Testis (tissue), 3 donors: ENCODE results near the gene ANO8. TPM values are rescaled to one million over a fixed set of nuclear protein-coding genes. Genes with fewer than 3 reads are reported as not detected.
"Not testable (repeated sequence)": the region's sequence is repeated elsewhere in the genome, so short reads cannot be mapped to it uniquely, and the experiment has no call there.

ENCODE experiments used
- DNase-seq: peaks from one replicate; pipeline ENCODE4 v3.0.0-alpha.2; 2019
- H3K27ac ChIP-seq, 2 donors: fragments of 200-600 bp; sonication (generic); one replicate each; pipeline ENCODE4 v1.5.1; 2019
- H3K27me3 ChIP-seq: fragments of 200-600 bp; sonication (generic); one replicate; pipeline ENCODE4 v1.5.1; 2019
- H3K36me3 ChIP-seq: fragments of 200-600 bp; sonication (generic); one replicate; pipeline ENCODE4 v1.5.1; 2017; ENCODE audit warnings: low read depth; ENCODE audit errors: missing control alignments
- H3K4me1 ChIP-seq: fragments of 200-600 bp; sonication (generic); one replicate; pipeline ENCODE4 v1.5.1; 2019
- H3K4me3 ChIP-seq, 2 donors: fragments of 200-600 bp; sonication (generic); one replicate each; pipeline ENCODE4 v1.5.1; 2017 to 2019
- H3K9me3 ChIP-seq: fragments of 200-600 bp; sonication (generic); one replicate; pipeline ENCODE4 v1.5.1; 2017
- CTCF ChIP-seq, 3 experiments: fragments of 450-650 bp in 2 of 3; fragments of 200-600 bp in 1 of 3; sonication (generic) in 1 of 3; IDR thresholded peaks; one replicate each; pipeline ENCODE4 v1.5.1; 2016 to 2019; ENCODE audit warnings: antibody characterized with exemption in 3 of 3, mild to moderate bottlenecking in 2 of 3, moderate library complexity in 1 of 3
- POLR2A ChIP-seq: fragments of 450-650 bp; IDR thresholded peaks from one replicate; pipeline ENCODE4 v1.6.1; 2017; ENCODE audit warnings: antibody characterized with exemption, mild to moderate bottlenecking, moderate library complexity
- WGBS, 2 donors: methylation state at CpG; one replicate each; pipeline ENCODE4 v1.1.5; 2018; 5-methylcytosine and 5-hydroxymethylcytosine counted together
- intact Hi-C: fragments of 100-400 bp; cut with DNase I; formaldehyde crosslinking; loops from one replicate; pipeline ENCODE4 v1.15.1; 2023; ENCODE audit warnings: low total_unique reads
- polyA plus RNA-seq: library from polyadenylated mRNA; stranded (reverse); fragments of 350-450 nt; fragmentation: Illumina TruSeq; extraction: RNeasy Lipid Tissue Mini Kit (QIAGEN cat#74804); gene quantifications from one replicate; pipeline ENCODE4 v1.2.3, GENCODE V29; 2014; ENCODE audit warnings: low read depth, low replicate concordance; ENCODE audit not compliant: insufficient read depth
- total RNA-seq, 2 donors: library from RNA; depleted of rRNA; stranded (reverse); fragments of >200 nt; gene quantifications; one replicate each; pipeline ENCODE4 v1.2.3, GENCODE V29; 2016

ANO8 gene
- total and polyA plus RNA-seq, 3 donors from 2014 or later: 4.5 to 19.2 (median 17.5) TPM

GRCh38 chr19:17296976-17297375, 37.7 kb downstream of the ANO8 start:
- TF ChIP-seq CTCF (IDR thresholded peaks at IDR 0.05) (no peak), POLR2A (no peak)
- peaks cover 4% of the 10 kb centered on the region for H3K4me1 ChIP-seq
- intact Hi-C loops: no loop called here
- no peaks in the 10 kb centered on the region for H3K27me3 ChIP-seq
- WGBS, 2 donors: 93 to 94% methylated on average over 6 of the region's 6 CpGs
- H3K4me3 ChIP-seq: no peak overlapping the region
- H3K9me3 ChIP-seq: no peaks in the 10 kb centered on the region
- H3K36me3 ChIP-seq: no peaks in the 10 kb centered on the region
- H3K27ac ChIP-seq: no peak overlapping the region
- DNase-seq: no peak

GRCh38 chr19:17296273-17296672, 38.4 kb downstream of the ANO8 start:
- H3K36me3 ChIP-seq: no peaks in the 10 kb centered on the region
- DNase-seq: no peak
- peaks cover 4% of the 10 kb centered on the region for H3K4me1 ChIP-seq
- WGBS, 2 donors: 60 to 67% methylated on average over 4 of the region's 4 CpGs
- H3K27me3 ChIP-seq: no peaks in the 10 kb centered on the region
- H3K9me3 ChIP-seq: no peaks in the 10 kb centered on the region
- TF ChIP-seq POLR2A: no peak
- TF ChIP-seq CTCF (IDR thresholded peaks at IDR 0.05): no peak
- H3K4me3 ChIP-seq: no peak overlapping the region
- intact Hi-C loops: no loop called here
- H3K27ac ChIP-seq: no peak overlapping the region

GRCh38 chr19:17295551-17295950, 39.1 kb downstream of the ANO8 start:
- H3K9me3 ChIP-seq, H3K27ac ChIP-seq, H3K36me3 ChIP-seq, H3K4me3 ChIP-seq, H3K27me3 ChIP-seq, H3K4me1 ChIP-seq, DNase-seq, intact Hi-C loops: not testable (repeated sequence)
- 83% methylated on average over 6 of the region's 6 CpGs for WGBS, 2 donors

- Histone ChIP-seq H3K4me3 (peak overlapping the region in 1 of 2 donors; percentile 23), H3K9me3 (no peaks in the 10 kb centered on the region), H3K27me3 (no peaks in the 10 kb centered on the region), H3K36me3 (no peaks in the 10 kb centered on the region), H3K27ac (no peak overlapping the region), H3K4me1 (no peaks in the 10 kb centered on the region)
- DNase-seq: peak; percentile 68
- 32 to 72% methylated on average over 17 to 48 of the region's 48 CpGs for WGBS, 2 donors
- intact Hi-C loops: no loop called here
- TF ChIP-seq POLR2A (no peak), CTCF (IDR thresholded peaks at IDR 0.05) (no peak)
These were observed 40.4 kb downstream of the ANO8 start for GRCh38 chr19:17294051-17294891.

GRCh38 chr19:17293605-17294004, 41.0 kb downstream of the ANO8 start:
- no peak for TF ChIP-seq POLR2A
- TF ChIP-seq CTCF (IDR thresholded peaks at IDR 0.05): no peak
- 47 to 72% methylated on average over 14 of the region's 14 CpGs for WGBS, 2 donors
- Histone ChIP-seq H3K36me3 (no peaks in the 10 kb centered on the region), H3K9me3 (no peaks in the 10 kb centered on the region), H3K4me1 (no peaks in the 10 kb centered on the region), H3K27me3 (no peaks in the 10 kb centered on the region), H3K27ac (no peak overlapping the region), H3K4me3 (no peak overlapping the region)
- intact Hi-C loops: no loop called here
- no peak for DNase-seq
